OCI-M2 (cell line): Measurements from ENCODE around the gene CCDC158.
"Not testable (repeated sequence)": the region's sequence is repeated elsewhere in the genome, so short reads cannot be mapped to it uniquely, and the experiment has no call there.

Experiments used
- DNase-seq: peaks from one replicate; lab custom pipeline; 2025; ENCODE audit not compliant: unreplicated experiment; lab: John Stamatoyannopoulos, UW

The CCDC158 gene

DNA sequence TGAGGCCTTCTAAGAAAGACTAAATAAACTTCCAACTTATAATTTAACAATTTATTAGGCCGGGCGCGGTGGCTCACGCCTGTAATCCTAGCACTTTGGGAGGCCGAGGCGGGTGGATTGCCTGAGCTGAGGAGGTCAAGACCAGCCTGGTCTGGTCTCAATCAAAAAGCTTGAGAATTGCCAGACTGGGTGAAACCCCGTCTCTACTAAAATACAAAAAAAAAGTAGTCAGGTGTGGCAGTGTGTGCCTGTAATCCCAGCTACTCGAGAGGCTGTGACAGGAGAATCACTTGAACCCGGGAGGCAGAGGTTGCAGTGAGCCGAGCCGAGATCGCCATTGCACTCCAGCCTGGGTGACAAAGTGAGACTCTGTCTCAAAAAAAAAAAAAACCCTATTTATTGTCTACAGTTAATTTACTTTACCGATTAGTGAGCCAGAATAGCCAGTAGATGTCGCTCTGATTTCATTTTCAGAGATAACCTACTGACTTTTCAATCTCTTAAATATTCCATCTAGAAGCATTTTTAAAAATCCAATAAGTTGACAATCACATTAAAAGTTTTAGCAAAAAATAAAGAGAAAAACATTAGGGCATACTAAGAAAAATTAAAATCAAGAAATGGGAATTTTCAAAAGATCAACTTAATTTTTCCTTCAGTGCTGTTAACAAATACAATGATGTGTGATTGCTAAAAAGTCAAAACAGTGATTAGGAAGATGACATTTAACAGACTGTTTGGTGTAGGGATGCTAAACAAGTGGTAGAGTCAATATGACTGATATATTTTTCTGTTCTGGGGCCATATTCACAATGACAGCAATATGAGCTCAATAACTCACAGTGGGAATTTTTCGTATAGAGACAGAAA is 9.8 kb upstream of the CCDC158 start:
- DNase-seq, result no peak

DNA sequence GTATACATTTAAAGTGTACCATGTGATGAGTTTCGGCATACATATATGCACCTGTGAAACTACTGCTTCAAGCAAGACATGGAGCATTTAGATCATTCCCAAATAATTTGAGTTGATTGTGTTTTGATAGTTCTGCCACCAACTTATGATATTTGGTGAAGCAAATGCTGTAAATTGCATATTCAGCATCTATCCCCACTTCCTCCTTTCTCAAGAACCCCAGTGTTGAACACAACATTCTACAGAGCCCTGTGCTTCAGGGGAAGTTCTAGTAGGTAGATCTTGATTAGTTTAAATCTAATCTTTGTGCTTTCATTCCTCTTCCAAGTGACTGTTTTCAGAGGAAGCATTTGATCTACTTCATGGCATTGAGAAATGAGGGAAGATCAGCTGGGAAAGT is 8.7 kb upstream of the CCDC158 start:
- DNase-seq, result no peak

DNA sequence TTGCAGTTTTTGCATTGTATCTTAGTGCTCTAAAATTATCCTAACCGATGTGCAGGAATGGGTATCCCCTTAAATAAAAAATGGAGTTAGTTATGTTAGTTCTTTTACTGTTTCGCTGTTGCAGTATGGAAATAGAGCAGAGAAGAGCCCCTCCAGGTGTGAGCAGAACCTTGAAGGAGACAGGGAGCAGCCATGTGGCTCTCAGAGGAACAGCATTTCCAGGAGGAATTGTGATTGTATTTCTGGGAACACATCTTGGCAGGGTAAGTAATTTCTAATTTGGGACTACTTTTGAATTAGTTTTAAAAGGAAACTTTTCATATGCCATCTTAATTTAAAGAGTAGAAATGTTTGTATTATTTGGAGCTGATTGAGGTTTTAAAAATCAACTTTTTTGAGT is 5.3 kb upstream of the CCDC158 start:
- DNase-seq, result no peak

DNA sequence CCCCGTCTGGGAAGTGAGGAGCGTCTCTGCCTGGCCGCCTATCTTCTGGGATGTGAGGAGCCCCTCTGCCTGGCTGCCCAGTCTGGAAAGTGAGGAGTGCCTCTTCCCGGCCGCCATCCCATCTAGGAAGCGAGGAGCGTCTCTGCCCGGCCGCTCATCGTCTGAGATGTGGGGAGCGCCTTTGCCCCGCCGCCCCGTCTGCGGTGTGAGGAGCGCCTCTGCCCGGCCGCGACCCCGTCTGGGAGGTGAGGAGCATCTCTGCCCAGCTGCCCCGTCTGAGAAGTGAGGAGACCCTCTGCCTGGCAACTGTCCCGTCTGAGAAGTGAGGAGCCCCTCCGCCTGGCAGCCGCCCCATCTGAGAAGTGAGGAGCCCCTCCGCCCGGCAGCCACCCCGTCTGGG is 2.2 kb upstream of the CCDC158 start:
- DNase-seq, result not testable (repeated sequence)

DNA sequence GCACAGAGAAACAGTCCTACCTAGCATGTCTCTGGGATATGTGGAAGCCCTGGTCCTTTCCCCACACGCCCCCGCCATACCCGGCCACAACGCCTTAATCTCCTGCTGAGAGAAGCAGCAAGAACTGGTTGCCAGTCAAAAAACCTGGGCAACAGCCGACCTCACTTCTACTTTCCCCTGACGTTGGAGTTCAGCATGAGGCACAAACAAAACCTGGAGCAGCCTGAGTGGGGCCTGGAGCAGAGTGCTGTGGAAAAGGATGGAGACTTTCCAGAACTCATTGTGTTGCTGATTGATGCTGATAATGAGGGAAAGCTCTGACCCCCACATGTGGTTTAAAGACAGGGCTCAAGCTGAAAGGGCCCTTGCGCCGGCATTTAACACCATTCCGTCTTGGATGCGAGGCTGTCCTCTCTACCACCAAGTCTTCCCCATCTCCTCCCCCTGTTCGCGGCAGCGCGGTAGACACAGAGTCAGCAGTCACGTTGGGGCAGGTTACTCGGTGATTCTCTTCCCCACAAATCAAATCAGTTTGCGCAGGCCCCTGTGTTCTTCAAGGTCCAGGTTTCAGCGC is 666 bp downstream of the CCDC158 start:
- DNase-seq, result no peak

DNA sequence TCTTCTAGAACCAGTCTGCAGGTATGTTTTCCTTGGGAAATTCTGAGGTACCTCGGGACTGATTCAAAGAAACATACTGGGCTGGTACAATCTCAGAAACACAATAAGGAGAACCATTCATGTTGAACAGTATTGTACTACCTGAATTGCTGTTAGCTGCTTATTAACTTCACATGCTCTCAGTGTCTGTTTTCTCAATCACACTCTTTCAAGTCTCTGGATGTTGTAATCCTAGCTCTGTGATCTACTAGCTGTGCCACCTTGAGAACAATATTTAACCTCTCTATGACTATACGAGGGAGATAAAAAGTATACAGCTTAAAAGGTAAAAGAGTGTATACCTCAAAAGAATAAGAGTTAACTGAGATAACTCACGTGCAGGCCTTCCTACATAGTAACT is 10.3 kb downstream of the CCDC158 start:
- no peak for DNase-seq

DNA sequence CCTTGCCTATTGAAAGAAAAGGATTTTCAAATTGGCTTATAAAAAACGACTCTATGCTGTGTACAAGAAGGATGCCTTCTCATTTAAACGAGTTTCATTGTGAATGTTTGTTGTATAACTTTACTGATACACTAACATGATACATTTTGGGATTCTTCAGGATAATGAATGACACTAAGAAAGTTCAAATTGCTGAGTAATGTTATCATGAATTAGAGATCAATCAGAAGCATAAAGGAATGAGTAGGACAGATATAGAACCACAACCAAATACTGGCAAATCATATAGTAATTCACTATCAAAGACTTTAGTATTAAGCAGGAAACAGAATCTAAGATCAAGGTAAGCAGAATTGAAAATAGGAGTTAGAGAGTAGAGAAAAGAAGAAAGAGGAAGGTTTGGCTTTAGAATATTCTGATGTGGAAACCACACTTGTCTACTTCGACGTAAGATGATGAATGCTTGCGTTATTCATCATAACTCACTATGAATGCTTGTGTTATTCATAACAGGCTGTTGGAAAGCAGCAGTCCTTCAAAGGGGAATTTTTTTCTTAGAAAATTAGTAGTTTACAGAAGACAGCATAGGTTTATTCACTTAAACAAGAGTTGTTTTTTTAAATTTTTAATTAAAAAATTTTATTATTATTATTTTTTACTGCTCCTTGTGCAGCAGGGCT is 13.4 kb downstream of the CCDC158 start:
- no peak for DNase-seq

DNA sequence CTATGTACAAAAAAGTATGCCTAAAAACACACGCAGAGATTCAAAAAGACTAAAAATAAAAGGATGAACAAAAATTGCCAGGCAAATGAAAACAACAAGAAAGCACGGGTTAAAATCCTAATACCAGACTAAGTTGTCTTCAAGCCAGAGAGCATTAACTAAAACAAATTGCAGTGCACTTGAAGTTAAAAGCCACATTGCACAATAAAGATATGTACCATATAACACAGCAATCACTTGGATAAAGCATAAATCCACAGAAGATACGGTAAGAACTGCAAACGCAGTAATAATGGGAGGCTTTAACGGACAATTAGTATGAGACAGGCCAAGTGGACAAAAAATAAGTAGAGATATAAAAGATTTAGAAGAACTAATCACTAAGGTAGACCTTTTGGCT is 14.9 kb downstream of the CCDC158 start:
- no peak for DNase-seq

DNA sequence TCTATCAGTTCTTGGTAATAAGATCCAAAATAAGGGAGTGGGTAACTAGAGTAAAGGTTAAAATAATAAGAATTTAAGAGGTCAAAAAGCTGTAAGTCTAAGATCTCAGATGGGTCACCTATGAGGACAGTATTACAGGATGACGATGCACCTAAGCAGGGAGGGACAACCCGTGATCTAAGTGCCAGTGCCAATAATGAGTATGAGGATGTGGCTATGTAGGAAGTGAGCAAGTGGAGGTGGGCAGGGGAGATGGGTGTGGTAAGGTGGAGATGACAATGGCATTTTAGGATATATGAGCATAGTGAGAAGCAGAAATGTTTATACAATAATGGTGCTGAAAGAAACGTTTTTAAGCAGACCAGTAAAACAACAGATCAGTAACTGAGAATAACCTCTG is 19.3 kb downstream of the CCDC158 start:
- DNase-seq, result no peak

DNA sequence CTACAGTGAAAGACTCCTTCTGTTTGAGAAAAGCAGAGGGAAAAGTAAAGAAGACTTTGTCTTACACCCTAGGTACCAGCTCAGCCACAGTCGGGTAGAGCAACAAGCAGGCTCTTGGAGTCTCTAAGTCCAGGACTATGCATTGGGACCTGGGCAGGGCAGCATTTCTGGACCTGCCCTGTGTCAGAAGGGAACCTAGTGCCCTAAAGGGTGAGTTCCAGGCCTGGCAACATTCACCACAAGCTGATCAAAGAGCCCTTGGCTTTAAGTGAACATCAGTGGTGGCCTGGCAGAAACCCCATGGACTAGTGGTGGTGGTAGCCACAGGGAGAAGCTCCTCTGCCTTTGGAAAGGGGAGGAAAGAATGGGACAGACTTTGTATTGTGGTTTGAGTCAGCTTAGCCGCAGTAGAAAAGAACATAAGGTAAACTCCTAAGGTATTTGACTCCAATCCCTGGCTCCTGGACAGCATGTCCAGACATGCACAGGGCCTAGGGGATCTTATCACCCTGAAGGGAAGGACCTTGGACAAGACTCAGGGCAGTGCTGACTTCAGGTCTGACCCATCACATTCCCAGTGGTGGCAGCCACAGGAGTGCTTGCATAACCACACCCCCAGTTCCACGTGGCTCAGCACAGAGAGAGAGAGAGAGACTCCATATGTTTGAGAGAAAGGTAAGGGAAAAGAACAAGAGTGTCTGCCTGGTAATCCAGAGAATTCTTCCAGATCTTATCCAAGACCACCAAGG is 32.6 kb downstream of the CCDC158 start:
- DNase-seq, result no peak

DNA sequence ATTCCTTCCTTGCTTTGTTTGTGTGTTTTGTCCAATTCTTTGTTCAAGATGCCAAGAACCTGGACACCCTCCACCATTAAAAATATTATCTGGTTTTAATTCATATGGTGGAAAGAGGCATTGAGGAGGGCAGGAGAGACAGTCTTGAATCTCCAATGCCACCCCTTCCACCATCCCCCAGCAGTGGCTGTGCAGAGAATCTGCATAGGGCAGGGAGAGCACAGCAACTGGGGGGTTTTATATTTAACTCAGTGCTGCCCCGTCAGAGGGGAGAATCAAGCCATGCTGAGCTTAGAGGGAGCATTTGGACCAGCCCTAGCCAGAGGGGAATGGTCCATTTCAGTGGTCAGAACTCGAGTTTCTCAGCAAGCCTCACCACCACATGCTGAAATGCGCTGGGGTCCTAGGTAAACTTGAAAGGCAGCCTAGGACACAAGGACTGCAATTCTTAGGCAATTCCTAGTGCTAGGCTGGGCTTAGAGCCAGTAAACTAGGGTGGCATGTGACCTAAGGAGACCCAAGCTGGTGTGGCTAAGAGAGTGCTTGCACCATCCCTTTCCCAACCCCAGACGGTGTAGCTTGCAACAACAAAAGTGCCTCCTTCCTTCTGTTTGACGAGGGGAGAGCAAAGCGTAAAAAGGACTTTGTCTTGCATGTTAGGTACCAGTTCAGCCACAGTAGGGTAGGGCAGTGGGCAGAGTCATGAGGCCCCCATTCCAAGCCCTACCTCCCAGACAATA is 34.2 kb downstream of the CCDC158 start:
- DNase-seq, result no peak

DNA sequence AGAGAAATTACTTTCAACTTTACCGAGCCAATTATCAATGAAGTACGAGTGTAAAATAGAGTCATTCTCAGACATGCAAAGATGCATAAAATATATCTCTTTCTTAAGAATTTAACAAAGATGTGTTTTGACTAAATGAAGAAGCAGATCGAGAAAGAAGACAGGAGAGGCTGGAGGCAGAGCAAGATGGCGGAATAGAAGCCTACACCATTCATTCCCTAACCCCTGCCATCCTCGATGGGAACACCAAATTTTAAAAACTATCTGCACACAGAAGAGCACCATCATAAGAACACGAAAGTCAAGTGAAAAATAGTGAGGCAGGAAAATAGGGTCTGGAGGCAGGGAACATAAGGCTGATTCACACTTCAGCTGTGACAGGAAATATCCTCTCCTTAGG is 35.0 kb downstream of the CCDC158 start:
- DNase-seq, result no peak

DNA sequence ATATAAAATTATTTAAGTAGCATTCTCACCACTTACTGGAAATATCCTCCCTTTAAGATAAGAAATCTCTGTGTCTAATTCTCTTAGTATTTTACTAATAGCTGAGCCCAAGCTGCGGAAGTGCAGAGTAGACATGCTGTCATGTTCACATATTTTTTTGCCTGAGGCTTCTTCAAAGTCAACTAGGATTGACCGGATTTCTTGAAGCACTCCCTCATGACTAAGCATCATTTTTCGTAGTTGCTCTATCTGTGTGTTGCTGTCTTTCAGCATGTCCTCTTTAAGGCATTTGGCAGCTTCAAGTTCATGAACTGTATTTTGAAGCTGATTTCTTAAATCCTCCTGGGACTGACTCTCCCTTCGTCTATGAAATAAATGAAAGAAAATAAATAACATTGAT is 36.9 kb downstream of the CCDC158 start:
- no peak for DNase-seq

DNA sequence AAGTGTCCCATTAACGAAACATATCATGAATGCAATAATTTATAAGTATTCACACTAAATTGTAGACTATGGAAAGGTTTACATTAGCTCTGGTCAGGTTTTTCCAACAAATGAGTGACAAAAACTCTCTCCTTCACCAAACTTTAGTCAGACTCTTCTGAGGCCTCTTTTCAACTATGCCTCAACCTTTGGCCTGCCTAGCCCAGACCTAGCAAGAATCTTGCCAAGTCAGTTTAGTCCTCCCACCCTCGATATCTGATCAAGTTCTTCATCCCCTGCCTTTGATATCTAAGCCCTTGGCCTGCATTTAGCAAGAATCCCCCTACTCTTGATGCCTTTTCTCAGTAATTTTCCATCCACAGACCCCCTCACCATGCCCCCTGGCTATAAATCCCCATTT is 37.9 kb downstream of the CCDC158 start:
- no peak for DNase-seq

DNA sequence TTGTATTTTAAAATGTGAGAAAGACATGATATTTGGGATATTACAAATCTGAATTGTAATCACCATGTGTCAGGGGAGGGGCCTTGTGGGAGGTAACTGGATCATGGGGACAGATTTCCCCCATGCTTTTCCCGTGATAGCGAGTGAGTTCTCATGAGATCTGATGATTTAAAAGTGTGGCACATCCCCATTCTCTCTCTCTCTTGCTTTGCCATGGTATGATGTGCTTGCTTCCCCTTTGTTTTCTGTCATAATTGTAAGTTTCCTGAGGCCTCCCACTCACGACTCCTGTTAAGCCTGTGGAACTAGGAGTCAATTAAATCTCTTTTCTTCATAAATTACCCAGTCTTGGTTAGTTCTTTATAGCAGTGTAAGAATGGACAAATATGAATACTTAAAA is 39.0 kb downstream of the CCDC158 start:
- DNase-seq, result no peak

DNA sequence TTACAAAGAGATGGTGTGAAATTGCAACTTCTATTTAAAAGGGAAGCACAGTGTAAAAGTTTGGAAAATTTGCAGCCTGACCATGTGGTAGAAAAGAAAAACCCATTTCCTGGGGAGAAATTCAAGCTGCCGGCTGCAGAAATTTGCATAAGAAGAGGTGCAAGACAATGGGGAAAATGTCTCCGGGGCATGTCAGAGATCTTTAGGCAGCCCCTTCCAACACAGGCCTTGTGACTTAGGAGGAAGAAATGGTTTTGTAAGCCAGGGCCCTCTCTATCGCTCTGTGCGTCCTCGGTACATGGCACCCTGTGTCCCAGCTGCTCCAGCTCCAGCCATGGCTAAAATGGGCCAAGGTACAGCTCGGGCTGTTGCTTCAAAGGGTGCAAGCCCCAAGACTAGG is 40.4 kb downstream of the CCDC158 start:
- DNase-seq, result no peak

DNA sequence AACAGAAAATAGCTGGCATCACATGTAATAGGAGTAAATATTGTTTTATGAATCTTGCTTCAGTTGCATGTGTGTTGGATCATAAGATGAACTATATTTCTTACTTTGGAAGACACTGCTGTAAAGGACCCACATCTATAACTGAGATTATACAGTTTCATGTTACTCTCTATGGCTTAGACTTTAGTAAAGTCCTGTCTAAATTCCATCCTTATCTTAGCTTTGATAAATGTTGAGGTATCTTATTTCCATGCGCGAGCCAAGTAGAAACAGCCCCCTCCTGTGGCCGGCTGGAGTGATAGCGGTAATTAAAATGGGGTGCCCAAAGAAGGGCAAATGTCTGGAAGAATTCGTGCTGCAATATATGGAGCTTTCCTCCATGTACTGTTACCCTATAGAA is 43.0 kb downstream of the CCDC158 start:
- DNase-seq, result no peak

DNA sequence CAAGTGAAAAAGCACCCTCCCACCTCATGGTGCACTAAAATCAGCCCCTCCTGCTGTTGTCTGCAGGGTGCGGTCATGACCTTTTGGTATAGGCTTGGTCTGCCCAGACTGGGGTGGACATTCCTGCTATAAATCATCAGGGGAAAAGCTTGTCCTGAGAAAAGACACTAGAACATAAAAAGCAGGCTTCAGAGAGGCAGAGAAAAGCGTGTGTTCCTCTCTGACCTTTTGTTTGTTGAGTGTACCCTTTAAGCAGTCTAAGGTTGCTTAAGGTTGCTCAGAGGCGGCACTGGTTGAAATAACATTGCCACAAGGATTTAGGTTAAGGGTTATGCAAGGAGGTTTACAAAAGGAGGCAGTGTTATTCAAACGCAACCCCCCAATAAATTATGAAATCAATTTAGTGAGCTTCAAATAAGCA is 43.5 kb downstream of the CCDC158 start:
- no peak for DNase-seq

DNA sequence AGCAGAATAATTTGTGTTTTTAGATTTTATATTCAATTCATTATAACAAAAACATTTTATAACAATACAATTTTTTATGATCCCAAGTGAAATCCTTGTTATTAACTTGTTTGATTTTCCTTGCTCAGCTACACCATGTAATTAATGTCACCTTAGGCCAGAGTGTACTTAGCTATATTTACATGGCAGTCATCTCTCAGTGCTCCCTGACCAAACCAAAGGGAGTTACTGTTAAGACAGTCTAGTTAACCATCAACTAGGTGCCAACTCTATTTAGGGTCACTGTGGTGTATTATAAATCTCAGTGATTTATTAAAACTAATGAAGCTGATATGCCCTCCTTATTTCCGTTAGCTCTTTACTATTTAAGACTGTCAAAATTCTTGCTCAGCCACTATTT is 44.4 kb downstream of the CCDC158 start:
- no peak for DNase-seq

DNA sequence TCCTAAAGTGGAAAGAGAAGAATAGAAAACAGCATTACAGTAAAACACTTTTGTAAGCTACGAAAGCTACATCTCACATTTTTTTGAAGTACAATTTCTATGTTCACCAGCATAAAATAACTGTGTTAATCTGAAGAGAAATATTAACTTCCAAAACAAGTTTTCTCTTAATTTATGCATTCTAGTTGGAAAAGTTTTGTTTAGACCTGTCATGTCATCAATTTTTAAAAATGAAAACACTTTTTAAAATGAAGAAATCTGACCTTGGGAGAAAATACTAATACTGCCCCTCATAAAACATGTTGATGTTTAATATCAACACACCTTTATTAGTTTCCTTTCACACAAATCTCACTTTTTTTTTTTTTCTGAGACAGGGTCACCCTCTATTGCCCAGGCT is 45.2 kb downstream of the CCDC158 start:
- no peak for DNase-seq

DNA sequence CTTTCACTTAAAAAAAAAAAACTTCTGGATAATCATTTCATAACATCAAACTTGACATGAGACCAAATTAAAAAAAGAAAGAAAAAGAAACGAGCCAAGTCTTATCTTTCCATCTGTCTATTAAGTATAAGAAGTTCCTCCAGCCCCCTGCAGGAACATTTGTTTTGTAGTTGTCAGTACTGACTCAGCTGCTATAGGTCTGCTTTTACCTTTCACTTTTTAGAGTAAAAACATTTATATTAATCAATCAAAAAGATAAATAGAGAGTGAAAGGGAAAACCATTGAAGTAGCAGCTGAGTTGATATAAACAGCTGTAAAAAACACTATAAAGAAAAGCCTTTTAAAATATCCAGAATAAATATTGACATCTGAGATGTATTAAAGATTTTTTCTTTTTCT is 46.1 kb downstream of the CCDC158 start:
- no peak for DNase-seq
